HG03060 (cell line): ENCODE data around the gene CCDC182.

Source experiments
- ATAC-seq: cut with Tn5 transposase; IDR thresholded peaks from one replicate; pipeline ENCODE4 v1.9.1; 2021; ENCODE audit warnings: low read depth, moderate number of reproducible peaks; ENCODE audit not compliant: unreplicated experiment

Gene CCDC182

GRCh38 chr17:57758654-57759053 is 13.6 kb upstream of the CCDC182 start:
- no peak for ATAC-seq

GRCh38 chr17:57757735-57758134 is 12.6 kb upstream of the CCDC182 start:
- no peak for ATAC-seq

- no peak for ATAC-seq
Measured at GRCh38 chr17:57756951-57757350, 11.9 kb upstream of the CCDC182 start.

GRCh38 chr17:57755480-57756070 is 10.5 kb upstream of the CCDC182 start:
- no peak for ATAC-seq

- no peak for ATAC-seq
Measured at GRCh38 chr17:57752031-57752905, 7.2 kb upstream of the CCDC182 start.

GRCh38 chr17:57751348-57751971 is 6.4 kb upstream of the CCDC182 start:
- ATAC-seq: no peak

- ATAC-seq: no peak
Measured at GRCh38 chr17:57750895-57751294, 5.8 kb upstream of the CCDC182 start.

GRCh38 chr17:57750109-57750871 is 5.2 kb upstream of the CCDC182 start:
- no peak for ATAC-seq

GRCh38 chr17:57749701-57750100 is 4.6 kb upstream of the CCDC182 start:
- ATAC-seq: no peak

- no peak for ATAC-seq
Measured at GRCh38 chr17:57747221-57748017, 2.3 kb upstream of the CCDC182 start.

GRCh38 chr17:57746221-57746620 is 1.1 kb upstream of the CCDC182 start:
- ATAC-seq: no peak

GRCh38 chr17:57744195-57745170 is 616 bp downstream of the CCDC182 start:
- no peak for ATAC-seq

GRCh38 chr17:57740235-57740528 is 4.9 kb downstream of the CCDC182 start:
- ATAC-seq: no peak

GRCh38 chr17:57739402-57740234 is 5.5 kb downstream of the CCDC182 start:
- no peak for ATAC-seq

- ATAC-seq: no peak
Measured at GRCh38 chr17:57737450-57737849, 7.6 kb downstream of the CCDC182 start.

- ATAC-seq: no peak
Measured at GRCh38 chr17:57735707-57736106, 9.4 kb downstream of the CCDC182 start.

- ATAC-seq: no peak
Measured at GRCh38 chr17:57735230-57735629, 9.9 kb downstream of the CCDC182 start.

- no peak for ATAC-seq
Measured at GRCh38 chr17:57733085-57733484, 12.0 kb downstream of the CCDC182 start.
